ENCODE data around the gene BCAS3.
"Not testable (repeated sequence)": the region's sequence is repeated elsewhere in the genome, so short reads cannot be mapped to it uniquely, and the experiment has no call there.

Gene BCAS3

GRCh38 chr17:60747069-60747808, 69.6 kb downstream of the BCAS3 start:
- DNase-seq (ENCODE audit: low spot score), result no peak

- DNase-seq (ENCODE audit: low spot score), result no peak
Observed at GRCh38 chr17:60748204-60748603, 70.6 kb downstream of the BCAS3 start.

DNA sequence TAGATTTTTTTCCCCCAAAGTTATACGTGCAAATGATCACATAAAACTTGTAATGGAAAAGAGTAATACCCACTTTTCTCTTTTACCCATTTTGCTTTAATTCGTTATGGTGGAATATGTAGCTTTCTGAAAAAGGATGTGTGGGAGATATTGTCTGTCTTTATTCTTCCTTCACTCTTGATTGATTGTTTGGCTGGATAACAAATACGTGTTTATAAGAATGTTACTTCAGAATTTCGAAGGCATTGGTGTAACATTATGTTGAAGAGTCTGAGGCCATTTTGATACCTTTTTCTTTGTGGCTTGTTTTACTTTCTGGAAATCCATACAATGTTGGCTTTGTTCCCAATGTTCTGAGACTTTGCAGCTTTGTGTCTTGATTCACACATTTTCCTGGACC, 71.4 kb downstream of the BCAS3 start:
- DNase-seq (ENCODE audit: low spot score), result no peak

DNA sequence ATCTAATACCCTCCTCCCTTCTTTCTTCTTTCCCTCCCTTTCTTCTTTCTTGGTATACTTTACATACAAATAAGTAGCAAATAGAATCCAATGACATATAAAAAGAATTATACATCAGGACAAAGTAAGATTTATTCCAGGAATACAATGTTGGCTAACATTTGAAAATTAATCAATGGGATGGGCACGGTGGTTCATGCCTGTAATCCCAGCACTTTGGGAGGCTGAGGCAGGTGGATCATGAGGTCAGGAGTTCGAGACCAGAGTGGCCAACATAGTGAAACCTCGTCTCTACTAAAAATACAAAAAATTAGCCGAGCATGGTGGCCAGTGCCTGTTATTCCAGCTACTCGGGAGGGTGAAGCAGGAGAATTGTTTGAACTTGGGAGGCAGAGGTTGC, 72.1 kb downstream of the BCAS3 start:
- DNase-seq (ENCODE audit: low spot score), result no peak

- DNase-seq (ENCODE audit: low spot score), result no peak
Observed at GRCh38 chr17:60750640-60751039, 73.0 kb downstream of the BCAS3 start.

GRCh38 chr17:60751884-60752283, 74.2 kb downstream of the BCAS3 start:
- DNase-seq (ENCODE audit: low spot score), result no peak

DNA sequence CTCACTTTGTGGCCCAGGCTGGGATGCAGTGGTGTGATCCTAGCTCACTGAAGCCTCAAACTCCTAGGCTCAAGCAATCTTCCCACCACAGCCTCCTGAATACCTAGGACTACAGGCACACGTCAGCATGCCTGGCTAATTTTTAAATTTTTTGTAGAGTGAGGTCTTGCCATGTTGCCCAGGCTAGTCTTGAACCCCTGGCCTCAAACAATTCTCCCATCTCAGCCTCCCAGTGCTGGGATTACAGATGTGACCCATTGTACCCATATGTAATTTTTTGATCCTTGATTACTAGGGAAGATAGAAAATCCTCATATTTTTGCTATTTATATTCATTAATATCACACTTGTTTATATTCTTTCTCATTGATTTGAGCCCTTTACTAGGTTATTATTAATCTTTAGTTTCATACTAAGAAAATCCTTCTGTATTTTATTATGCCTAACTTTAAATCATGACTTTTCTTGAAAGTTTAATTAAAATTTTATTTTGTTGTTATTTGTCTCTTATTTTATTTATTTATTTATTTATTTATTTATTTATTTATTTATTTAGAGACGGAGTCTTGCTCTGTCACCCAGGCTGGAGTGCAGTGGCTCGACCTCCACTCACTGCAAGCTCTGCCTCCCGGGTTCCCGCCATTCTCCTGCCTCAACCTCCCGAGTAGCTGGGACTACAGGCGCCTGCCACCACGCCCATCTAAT, 75.4 kb downstream of the BCAS3 start:
- DNase-seq (ENCODE audit: low spot score), result no peak

DNA sequence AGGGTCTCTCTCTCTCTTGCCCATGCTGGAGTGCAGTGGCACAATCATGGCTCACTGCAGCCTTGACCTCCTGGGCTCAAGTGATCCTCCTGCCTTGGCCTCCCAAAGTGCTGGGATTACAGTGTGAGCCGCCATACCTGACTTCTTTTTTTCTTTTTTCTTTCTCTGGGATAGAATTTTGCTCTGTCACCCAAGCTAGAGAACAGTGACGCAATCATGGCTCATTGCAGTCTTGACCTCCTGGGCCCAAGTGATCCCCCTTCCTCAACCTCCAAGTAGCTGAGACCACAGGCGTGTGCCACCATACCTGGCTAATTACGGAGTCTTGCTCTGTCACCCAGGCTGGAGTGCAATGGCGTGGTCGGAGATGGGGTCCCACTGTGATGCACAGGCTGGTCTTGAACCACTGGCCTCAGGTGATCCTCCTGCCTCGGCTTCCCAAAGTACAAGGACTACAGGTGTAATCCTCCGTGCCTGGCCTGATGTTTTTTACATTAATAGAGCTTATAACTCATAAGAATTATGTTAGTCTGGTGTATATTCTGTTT, 76.5 kb downstream of the BCAS3 start:
- DNase-seq (ENCODE audit: low spot score), result no peak

DNA sequence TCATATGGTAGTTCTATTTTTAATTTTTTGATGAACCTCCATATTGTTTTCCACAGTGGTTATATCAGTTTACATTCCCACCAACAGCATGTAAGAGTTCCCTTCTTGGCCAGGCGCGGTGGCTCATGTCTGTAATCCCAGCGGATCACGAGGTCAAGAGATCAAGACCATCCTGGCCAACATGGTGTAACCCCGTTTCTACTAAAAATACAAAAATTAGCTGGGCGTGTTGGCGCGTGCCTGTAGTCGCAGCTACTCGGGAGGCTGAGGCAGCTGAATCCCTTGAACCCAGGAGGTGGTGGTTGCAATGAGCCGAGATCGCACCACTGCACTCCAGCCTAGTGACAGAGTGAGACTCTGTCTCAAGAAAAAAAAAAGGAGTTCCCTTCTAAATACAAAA, 79.1 kb downstream of the BCAS3 start:
- DNase-seq (ENCODE audit: low spot score), result not testable (repeated sequence)

DNA sequence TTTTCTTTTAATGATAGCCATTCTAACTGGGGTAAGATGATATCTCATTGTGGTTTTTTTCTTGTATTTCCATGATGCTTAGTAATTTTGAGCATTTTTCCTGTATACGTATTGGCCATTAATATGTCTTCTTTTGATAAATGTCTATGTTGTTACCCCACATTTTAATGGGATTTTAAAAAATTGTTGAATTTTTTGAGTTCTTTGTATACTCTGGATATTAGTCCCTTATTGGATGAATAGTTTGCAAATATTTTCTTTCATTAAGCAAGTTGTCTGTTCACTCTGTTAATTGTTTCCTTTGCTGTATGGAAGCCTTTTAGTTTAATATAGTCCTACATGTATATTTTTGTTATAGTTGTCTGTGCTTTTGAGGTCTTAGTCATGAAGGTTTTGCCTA, 79.8 kb downstream of the BCAS3 start:
- DNase-seq (ENCODE audit: low spot score), result no peak

GRCh38 chr17:60759756-60760155, 82.1 kb downstream of the BCAS3 start:
- DNase-seq (ENCODE audit: low spot score), result no peak

DNA sequence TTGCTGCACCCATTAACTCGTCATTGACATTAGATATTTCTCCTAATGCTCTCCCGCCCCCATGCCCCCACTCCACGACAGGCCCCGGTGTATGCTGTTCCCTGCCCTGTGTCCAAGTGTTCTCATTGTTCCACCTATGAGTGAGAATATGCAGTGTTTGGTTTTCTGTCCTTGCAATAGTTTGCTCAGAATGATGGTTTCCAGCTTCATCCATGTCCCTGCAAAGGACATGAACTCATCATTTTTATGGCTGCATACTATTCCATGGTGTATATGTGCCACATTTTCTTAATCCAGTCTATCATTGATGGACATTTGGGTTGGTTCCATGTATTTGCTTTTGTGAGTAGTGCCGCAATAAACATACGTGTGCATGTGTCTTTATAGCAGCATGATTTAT, 83.7 kb downstream of the BCAS3 start:
- DNase-seq (ENCODE audit: low spot score), result not testable (repeated sequence)

DNA sequence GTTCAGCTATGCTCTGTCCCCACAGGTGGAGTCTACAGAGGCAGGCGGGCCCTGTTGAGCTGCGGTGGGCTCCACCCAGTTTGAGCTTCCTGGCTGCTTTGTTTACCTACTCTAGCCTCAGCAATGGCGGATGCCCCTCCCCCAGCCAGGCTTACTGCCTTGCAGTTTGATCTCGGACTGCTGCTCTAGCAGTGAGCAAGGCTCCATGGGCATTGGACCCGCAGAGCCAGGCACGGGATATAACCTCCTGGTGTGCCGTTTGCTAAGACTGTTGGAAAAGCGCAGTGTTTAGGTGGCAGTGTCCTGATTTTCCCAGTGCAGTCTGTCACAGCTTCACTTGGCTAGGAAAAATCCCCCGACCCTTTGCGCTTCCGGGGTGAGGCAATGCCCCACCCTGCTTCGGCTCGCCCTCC, 89.1 kb downstream of the BCAS3 start:
- no peak for DNase-seq (ENCODE audit: low spot score)

- no peak for DNase-seq (ENCODE audit: low spot score)
Observed at GRCh38 chr17:60767744-60768308, 90.2 kb downstream of the BCAS3 start.

DNA sequence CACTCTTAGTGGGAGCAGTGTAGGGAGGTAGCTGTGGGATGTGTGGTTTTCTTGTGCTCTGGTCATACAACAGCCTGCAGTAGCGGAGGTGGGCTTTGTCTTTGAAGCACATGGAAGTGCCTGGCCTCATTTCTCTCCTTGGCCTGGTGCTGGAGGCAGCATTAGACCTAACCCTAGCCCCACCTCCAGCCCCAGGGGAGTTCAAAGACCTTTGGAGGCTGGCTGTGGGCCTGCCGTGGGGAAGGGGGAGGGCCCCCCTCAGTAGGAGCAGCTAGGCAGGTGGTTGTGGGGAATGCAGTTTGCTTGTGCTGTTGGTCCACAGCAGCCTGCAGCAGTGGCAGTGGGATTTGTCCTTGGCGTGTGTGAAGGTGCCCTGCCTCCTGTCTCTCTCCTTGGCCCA, 91.7 kb downstream of the BCAS3 start:
- no peak for DNase-seq (ENCODE audit: low spot score)

- no peak for DNase-seq (ENCODE audit: low spot score)
Observed at GRCh38 chr17:60770946-60771422, 93.3 kb downstream of the BCAS3 start.

DNA sequence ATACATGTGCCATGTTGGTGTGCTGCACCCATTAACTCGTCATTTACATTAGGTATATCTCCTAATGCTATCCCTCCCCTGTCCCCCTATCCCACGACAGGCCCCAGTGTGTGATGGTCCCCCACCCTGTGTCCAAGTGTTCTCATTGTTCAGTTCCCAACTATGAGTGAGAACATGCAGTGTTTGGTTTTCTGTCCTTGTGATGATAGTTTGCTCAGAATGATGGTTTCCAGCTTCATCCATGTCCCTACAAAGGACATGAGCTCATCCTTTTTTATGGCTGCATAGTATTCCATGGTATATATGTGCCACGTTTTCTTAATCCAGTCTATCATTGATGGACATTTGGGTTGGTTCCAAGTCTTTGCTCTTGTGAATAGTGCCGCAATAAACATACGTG, 94.0 kb downstream of the BCAS3 start:
- DNase-seq (ENCODE audit: low spot score), result not testable (repeated sequence)

GRCh38 chr17:60773552-60773951, 95.9 kb downstream of the BCAS3 start:
- DNase-seq (ENCODE audit: low spot score), result no peak

DNA sequence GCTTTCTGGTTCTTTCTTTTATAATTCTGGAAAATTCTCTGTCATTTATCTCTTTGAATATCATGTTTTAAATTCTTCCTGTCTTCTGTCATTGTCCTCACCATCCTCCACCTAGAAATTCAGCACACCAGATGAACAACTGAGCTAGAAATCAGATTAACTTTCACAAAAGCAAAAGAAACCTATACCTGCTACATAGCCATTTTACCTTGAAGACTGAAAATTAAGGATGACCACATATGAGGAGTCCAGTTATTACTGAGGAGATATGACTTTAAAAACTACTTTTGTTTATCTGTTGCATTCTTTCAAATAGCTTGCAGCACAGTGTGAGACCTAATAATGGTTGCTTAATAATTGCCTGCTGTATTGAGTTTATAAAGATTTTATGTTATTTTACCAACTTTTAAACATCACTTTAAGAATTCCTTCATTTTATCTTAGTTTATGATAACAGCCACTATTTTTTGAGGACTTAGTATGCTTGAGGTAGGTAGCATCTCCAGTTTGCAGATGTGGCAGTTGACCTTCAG, 104.3 kb downstream of the BCAS3 start:
- no peak for DNase-seq (ENCODE audit: low spot score)

- DNase-seq (ENCODE audit: low spot score), result no peak
Observed at GRCh38 chr17:60782742-60783141, 105.1 kb downstream of the BCAS3 start.

- no peak for DNase-seq (ENCODE audit: low spot score)
Observed at GRCh38 chr17:60790205-60790604, 112.6 kb downstream of the BCAS3 start.

GRCh38 chr17:60792250-60792898, 114.7 kb downstream of the BCAS3 start:
- no peak for DNase-seq (ENCODE audit: low spot score)
